Tibial artery (tissue), 4 donors: Measurements from ENCODE around the gene SH3TC2.

Experiments used
- DNase-seq, 2 donors: peaks; one replicate each; pipeline ENCODE4 v3.0.0-alpha.2; 2019
- H3K27ac ChIP-seq, 2 donors: fragments of 200-600 bp; sonication (generic) in 1 of 2; 1 replicate in 1 of 2; 2 replicates in 1 of 2; pipeline ENCODE4 v1.5.1; 2018 to 2019; ENCODE audit warnings: mild to moderate bottlenecking in 1 of 2
- H3K27me3 ChIP-seq, 2 donors: fragments of 200-600 bp; sonication (generic) in 1 of 2; one replicate each; pipeline versions ENCODE4 v1.5.1 to v1.6.0; 2016 to 2019
- H3K36me3 ChIP-seq, 3 donors: fragments of 200-600 bp; sonication (generic) in 2 of 3; one replicate each; pipeline ENCODE4 v1.5.1; 2016 to 2019; ENCODE audit warnings: mild to moderate bottlenecking in 2 of 3
- H3K4me1 ChIP-seq, 4 donors: fragments of 200-600 bp; sonication (generic) in 2 of 4; 1 replicate in 3 of 4; 2 replicates in 1 of 4; pipeline ENCODE4 v1.5.1; 2016 to 2019
- H3K4me3 ChIP-seq, 2 donors: fragments of 200-600 bp; sonication (generic) in 1 of 2; 1 replicate in 1 of 2; 2 replicates in 1 of 2; pipeline ENCODE4 v1.5.1; 2018 to 2019; ENCODE audit warnings: mild to moderate bottlenecking in 2 of 2
- H3K9me3 ChIP-seq, 3 donors: fragments of 200-600 bp; sonication (generic) in 1 of 3; one replicate each; pipeline ENCODE4 v1.5.1; 2016 to 2019
- CTCF ChIP-seq, 2 experiments: fragments of 200-600 bp in 1 of 2; fragments of 450-650 bp in 1 of 2; IDR thresholded peaks; one replicate each; pipeline ENCODE4 v1.5.1; 2017 to 2019; ENCODE audit warnings: antibody characterized with exemption in 2 of 2, mild to moderate bottlenecking in 1 of 2, moderate library complexity in 1 of 2
- intact Hi-C: fragments of 100-400 bp; cut with DNase I; formaldehyde crosslinking; loops from one replicate; pipeline ENCODE4 v1.15.0; 2023; ENCODE audit warnings: low total_unique reads

Gene SH3TC2

GRCh38 chr5:148972974-148973374 lies 89.9 kb downstream of the SH3TC2 start:
- H3K4me3 ChIP-seq: no peak overlapping the region
- TF ChIP-seq CTCF (IDR thresholded peaks at IDR 0.05): peak in 1 of 2 experiments; percentile 8
- no peaks in the 10 kb centered on the region for H3K36me3 ChIP-seq
- peaks cover 0 to 63% (median 35%) of the 10 kb centered on the region in 4 donors for H3K4me1 ChIP-seq
- no peaks in the 10 kb centered on the region for H3K27me3 ChIP-seq
- peak overlapping the region; percentile 69 to 77 for H3K27ac ChIP-seq
- H3K9me3 ChIP-seq: no peaks in the 10 kb centered on the region
- intact Hi-C loops: no loop called here
- DNase-seq: peak; percentile 73 to 83

DNA sequence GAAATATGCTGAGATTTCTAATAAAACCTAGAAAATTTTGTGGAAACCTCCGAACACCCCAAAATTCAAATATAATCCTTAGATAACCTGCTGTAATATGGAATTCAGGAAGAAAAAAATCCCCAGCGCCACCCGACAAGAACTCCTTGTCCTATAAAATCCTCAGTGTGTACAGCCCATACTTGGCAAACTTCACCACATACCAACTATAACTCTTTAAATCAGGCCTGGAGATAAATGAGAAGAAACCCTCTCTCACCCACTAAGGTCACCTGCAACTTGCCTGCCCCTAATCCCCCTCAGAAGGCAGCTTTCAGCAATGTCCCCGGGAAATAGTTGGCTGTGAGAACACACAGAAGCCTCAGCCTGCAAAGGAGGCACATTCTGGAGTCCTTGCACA lies 90.5 kb downstream of the SH3TC2 start:
- no peak for TF ChIP-seq CTCF (IDR thresholded peaks at IDR 0.05)
- H3K36me3 ChIP-seq: no peaks in the 10 kb centered on the region
- peak overlapping the region; percentile 69 to 77 for H3K27ac ChIP-seq
- no peaks in the 10 kb centered on the region for H3K9me3 ChIP-seq
- DNase-seq: no peak
- H3K4me1 ChIP-seq: peaks cover 0 to 66% (median 38%) of the 10 kb centered on the region in 4 donors
- intact Hi-C loops: no loop called here
- H3K4me3 ChIP-seq: no peak overlapping the region
- H3K27me3 ChIP-seq: no peaks in the 10 kb centered on the region

GRCh38 chr5:148970876-148971275 lies 92.0 kb downstream of the SH3TC2 start:
- H3K4me1 ChIP-seq: peaks cover 0 to 75% (median 44%) of the 10 kb centered on the region in 4 donors
- H3K27me3 ChIP-seq: no peaks in the 10 kb centered on the region
- no peak for DNase-seq
- H3K4me3 ChIP-seq: no peak overlapping the region
- no peaks in the 10 kb centered on the region for H3K9me3 ChIP-seq
- H3K36me3 ChIP-seq: no peaks in the 10 kb centered on the region
- TF ChIP-seq CTCF (IDR thresholded peaks at IDR 0.05): no peak
- H3K27ac ChIP-seq: peak overlapping the region; percentile 67 to 77
- intact Hi-C loops: no loop called here

- H3K9me3 ChIP-seq: no peaks in the 10 kb centered on the region
- H3K36me3 ChIP-seq: no peaks in the 10 kb centered on the region
- H3K27me3 ChIP-seq: no peaks in the 10 kb centered on the region
- H3K4me3 ChIP-seq: no peak overlapping the region
- peaks cover 0 to 81% (median 49%) of the 10 kb centered on the region in 4 donors for H3K4me1 ChIP-seq
- intact Hi-C loops: no loop called here
- peak; percentile 60 to 75 for DNase-seq
- peak overlapping the region; percentile 67 to 77 for H3K27ac ChIP-seq
- no peak for TF ChIP-seq CTCF (IDR thresholded peaks at IDR 0.05)
Measured at GRCh38 chr5:148970228-148970627, 92.6 kb downstream of the SH3TC2 start.

GRCh38 chr5:148969291-148969690 lies 93.6 kb downstream of the SH3TC2 start:
- Histone ChIP-seq H3K27me3 (no peaks in the 10 kb centered on the region), H3K36me3 (no peaks in the 10 kb centered on the region), H3K9me3 (no peaks in the 10 kb centered on the region), H3K4me3 (no peak overlapping the region), H3K4me1 (peaks cover 0 to 85% (median 51%) of the 10 kb centered on the region in 4 donors), H3K27ac (peak overlapping the region; percentile 67 to 77)
- TF ChIP-seq CTCF (IDR thresholded peaks at IDR 0.05): no peak
- intact Hi-C loops: no loop called here
- no peak for DNase-seq

DNA sequence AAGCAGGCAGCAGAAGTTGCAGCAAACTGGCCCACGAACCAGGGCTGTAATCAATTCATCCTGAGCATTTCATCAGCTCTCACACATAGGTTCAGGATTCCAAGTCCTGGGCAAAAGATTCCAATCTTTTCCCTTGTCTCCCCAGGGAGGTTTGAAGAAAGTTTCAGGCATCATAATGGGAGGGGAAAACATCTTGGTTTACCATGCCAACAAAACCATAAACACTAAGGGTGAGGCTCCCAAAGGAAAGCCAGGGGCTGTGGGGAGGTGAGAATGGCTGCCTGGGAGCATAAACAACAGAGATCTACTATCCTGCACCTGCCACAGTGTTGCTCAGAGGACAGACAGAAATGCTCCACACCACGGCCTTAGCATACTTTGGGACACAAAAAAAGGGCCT lies 94.6 kb downstream of the SH3TC2 start:
- Histone ChIP-seq H3K27me3 (no peaks in the 10 kb centered on the region), H3K9me3 (no peaks in the 10 kb centered on the region), H3K27ac (peak overlapping the region; percentile 67 to 77), H3K36me3 (no peaks in the 10 kb centered on the region), H3K4me1 (peaks cover 0 to 79% (median 51%) of the 10 kb centered on the region in 4 donors), H3K4me3 (no peak overlapping the region)
- no peak for DNase-seq
- TF ChIP-seq CTCF (IDR thresholded peaks at IDR 0.05): no peak
- intact Hi-C loops: no loop called here
